HUES6 (cell line): ENCODE measurements around the gene LTBP2.

Experiments used
- H3K27ac ChIP-seq: 2 replicates; pipeline ENCODE4 v1.7.0; 2013; ENCODE audit warnings: low read depth, mild to moderate bottlenecking, low read length, inconsistent platforms
- H3K27me3 ChIP-seq: 2 replicates; pipeline ENCODE4 v1.6.1; 2013; ENCODE audit warnings: low read length; ENCODE audit not compliant: control insufficient read depth, insufficient read depth
- H3K36me3 ChIP-seq: 2 replicates; pipeline ENCODE4 v1.6.1; 2013; ENCODE audit warnings: low read length; ENCODE audit not compliant: control insufficient read depth, insufficient read depth
- H3K4me1 ChIP-seq: 2 replicates; pipeline ENCODE4 v1.6.1; 2013; ENCODE audit warnings: low read length; ENCODE audit not compliant: control insufficient read depth, insufficient read depth
- H3K4me3 ChIP-seq: 2 replicates; pipeline ENCODE4 v1.5.1; 2013; ENCODE audit warnings: low read depth, low read length
- H3K9ac ChIP-seq: one replicate; pipeline ENCODE4 v1.6.1; 2013; ENCODE audit warnings: mild to moderate bottlenecking, low read length
- H3K9me3 ChIP-seq: 2 replicates; pipeline ENCODE4 v1.6.1; 2013; ENCODE audit warnings: low read depth, low read length; ENCODE audit not compliant: control insufficient read depth, insufficient read depth

The LTBP2 gene

GRCh38 chr14:74503938-74504335 is 108.1 kb downstream of the LTBP2 start:
- H3K27me3 ChIP-seq: peaks cover 4% of the 10 kb centered on the region; the same call in 1 of the 2 replicates
- H3K4me3 ChIP-seq: no peak overlapping the region
- no peaks in the 10 kb centered on the region for H3K9me3 ChIP-seq
- H3K4me1 ChIP-seq: peaks cover 18% of the 10 kb centered on the region
- H3K9ac ChIP-seq: no peak overlapping the region
- H3K27ac ChIP-seq: no peak overlapping the region
- H3K36me3 ChIP-seq: no peaks in the 10 kb centered on the region

GRCh38 chr14:74503291-74503937 is 108.6 kb downstream of the LTBP2 start:
- no peak overlapping the region for H3K27ac ChIP-seq
- H3K36me3 ChIP-seq: no peaks in the 10 kb centered on the region
- no peaks in the 10 kb centered on the region for H3K27me3 ChIP-seq
- H3K4me3 ChIP-seq: no peak overlapping the region
- H3K9ac ChIP-seq: no peak overlapping the region
- peaks cover 13% of the 10 kb centered on the region for H3K4me1 ChIP-seq
- H3K9me3 ChIP-seq: no peaks in the 10 kb centered on the region

- no peak overlapping the region for H3K27ac ChIP-seq
- H3K36me3 ChIP-seq: no peaks in the 10 kb centered on the region
- H3K27me3 ChIP-seq: no peaks in the 10 kb centered on the region
- no peak overlapping the region for H3K4me3 ChIP-seq
- no peaks in the 10 kb centered on the region for H3K9me3 ChIP-seq
- H3K4me1 ChIP-seq: peaks cover 13% of the 10 kb centered on the region
- H3K9ac ChIP-seq: no peak overlapping the region
Measured at GRCh38 chr14:74502236-74503019, 109.6 kb downstream of the LTBP2 start.

GRCh38 chr14:74501691-74502090 is 110.3 kb downstream of the LTBP2 start:
- Histone ChIP-seq H3K9me3 (no peaks in the 10 kb centered on the region), H3K36me3 (no peaks in the 10 kb centered on the region), H3K9ac (no peak overlapping the region), H3K27me3 (no peaks in the 10 kb centered on the region), H3K4me1 (peaks cover 13% of the 10 kb centered on the region), H3K27ac (no peak overlapping the region), H3K4me3 (no peak overlapping the region)

GRCh38 chr14:74501135-74501614 is 110.9 kb downstream of the LTBP2 start:
- H3K9ac ChIP-seq: peak overlapping the region; percentile 18
- peaks cover 4% of the 10 kb centered on the region for H3K36me3 ChIP-seq
- H3K9me3 ChIP-seq: no peaks in the 10 kb centered on the region
- no peaks in the 10 kb centered on the region for H3K27me3 ChIP-seq
- H3K4me1 ChIP-seq: peaks cover 13% of the 10 kb centered on the region
- H3K4me3 ChIP-seq: 0 out of 2 replicates have a peak overlapping the region, but pooled peaks have one; percentile 6
- H3K27ac ChIP-seq: no peak overlapping the region

- Histone ChIP-seq H3K4me3 (0 out of 2 replicates have a peak overlapping the region, but pooled peaks have one; percentile 6), H3K4me1 (peaks cover 13% of the 10 kb centered on the region), H3K36me3 (peaks cover 10% of the 10 kb centered on the region), H3K9ac (peak overlapping the region; percentile 18), H3K27ac (no peak overlapping the region), H3K9me3 (no peaks in the 10 kb centered on the region), H3K27me3 (no peaks in the 10 kb centered on the region)
Measured at GRCh38 chr14:74500417-74501134, 111.5 kb downstream of the LTBP2 start.

- Histone ChIP-seq H3K4me1 (peaks cover 13% of the 10 kb centered on the region), H3K9me3 (no peaks in the 10 kb centered on the region), H3K36me3 (peaks cover 16% of the 10 kb centered on the region), H3K9ac (no peak overlapping the region), H3K27me3 (no peaks in the 10 kb centered on the region), H3K4me3 (no peak overlapping the region), H3K27ac (no peak overlapping the region)
Measured at GRCh38 chr14:74495356-74495755, 116.7 kb downstream of the LTBP2 start.

GRCh38 chr14:74493343-74494261 is 118.4 kb downstream of the LTBP2 start, which contains the start of gene ISCA2:
ISCA2 (plus strand) TSS chr14:74493765; CDS start chr14:74493775, 10 bp downstream.
- H3K9me3 ChIP-seq: no peaks in the 10 kb centered on the region
- H3K4me3 ChIP-seq: peak within 1 kb of the TSS; percentile 95
- H3K27ac ChIP-seq: peak within 1 kb of the TSS; percentile 69; the same call in 1 of the 2 replicates
- H3K27me3 ChIP-seq: no peaks in the 10 kb centered on the region
- peaks cover 11% of the 10 kb centered on the region for H3K4me1 ChIP-seq
- peak within 1 kb of the TSS; percentile 89 for H3K9ac ChIP-seq
- peaks cover 16% of the 10 kb centered on the region for H3K36me3 ChIP-seq

GRCh38 chr14:74492776-74493342 is 119.2 kb downstream of the LTBP2 start, which contains the start of gene NPC2:
NPC2 (minus strand) TSS chr14:74493305; CDS start chr14:74493274, 31 bp downstream.
- H3K9ac ChIP-seq: peak within 1 kb of the TSS; percentile 89

More at GRCh38 chr14:74492776-74493342, 119.2 kb downstream of the LTBP2 start, which contains the start of gene NPC2:
- peaks cover 16% of the 10 kb centered on the region for H3K36me3 ChIP-seq
- no peaks in the 10 kb centered on the region for H3K27me3 ChIP-seq
- peaks cover 14% of the 10 kb centered on the region for H3K4me1 ChIP-seq
- H3K27ac ChIP-seq: peak within 1 kb of the TSS; percentile 69; the same call in 1 of the 2 replicates
- no peaks in the 10 kb centered on the region for H3K9me3 ChIP-seq
- peak within 1 kb of the TSS; percentile 95 for H3K4me3 ChIP-seq
